GM19023 (cell line): ENCODE measurements around the gene TFCP2L1.
"Not testable (repeated sequence)": the region's sequence is repeated elsewhere in the genome, so short reads cannot be mapped to it uniquely, and the experiment has no call there.

ENCODE experiments used
- ATAC-seq: cut with Tn5 transposase; IDR thresholded peaks from one replicate; pipeline ENCODE4 v1.9.1; 2021; ENCODE audit warnings: mild to moderate bottlenecking, moderate library complexity; ENCODE audit not compliant: unreplicated experiment

Gene TFCP2L1

DNA sequence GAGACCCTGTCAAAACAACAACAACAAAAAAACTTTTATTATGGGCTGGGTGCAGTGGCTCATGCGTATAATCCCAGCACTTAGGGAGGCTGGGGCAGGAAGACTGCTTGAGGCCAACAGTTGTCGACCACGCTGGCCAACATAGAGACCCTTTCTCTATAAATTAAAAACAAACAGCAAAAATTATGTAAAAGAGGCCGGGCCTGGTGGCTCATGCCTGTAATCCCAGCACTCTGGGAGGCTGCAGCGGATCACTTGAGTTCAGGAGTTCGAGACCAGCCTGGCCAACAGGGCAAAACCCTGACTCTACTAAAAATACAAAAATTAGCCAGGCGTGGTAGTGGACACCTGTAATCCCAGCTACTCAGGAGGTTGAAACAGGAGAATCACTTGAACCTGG lies 15.6 kb downstream of the TFCP2L1 start:
- ATAC-seq: not testable (repeated sequence)

DNA sequence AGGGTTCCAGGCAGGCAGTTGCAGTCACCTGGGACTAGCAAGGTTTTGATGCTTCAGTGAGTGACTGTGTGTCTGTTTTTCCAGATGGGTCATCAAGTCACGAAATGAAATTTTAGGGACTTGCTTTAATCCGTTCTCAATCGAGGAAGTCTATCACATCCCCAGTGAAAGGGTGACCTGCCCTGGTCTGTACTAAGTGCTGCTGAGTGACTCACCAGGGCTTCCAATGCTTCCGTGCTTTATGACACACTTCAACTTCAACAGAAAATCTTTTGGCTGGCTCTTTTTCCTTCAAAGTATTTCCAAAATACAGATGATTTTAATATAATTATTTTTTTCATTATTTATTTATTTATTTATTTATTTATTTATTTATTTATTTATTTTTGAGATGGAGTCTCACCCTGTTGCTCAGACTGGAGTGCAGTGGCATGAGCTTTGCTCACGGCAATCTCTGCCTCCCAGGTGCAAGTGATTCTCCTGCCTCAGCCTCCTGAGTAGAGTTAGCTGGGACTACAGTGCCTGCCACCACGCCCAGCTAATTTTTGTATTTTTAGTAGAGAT lies 18.4 kb downstream of the TFCP2L1 start:
- no peak for ATAC-seq

DNA sequence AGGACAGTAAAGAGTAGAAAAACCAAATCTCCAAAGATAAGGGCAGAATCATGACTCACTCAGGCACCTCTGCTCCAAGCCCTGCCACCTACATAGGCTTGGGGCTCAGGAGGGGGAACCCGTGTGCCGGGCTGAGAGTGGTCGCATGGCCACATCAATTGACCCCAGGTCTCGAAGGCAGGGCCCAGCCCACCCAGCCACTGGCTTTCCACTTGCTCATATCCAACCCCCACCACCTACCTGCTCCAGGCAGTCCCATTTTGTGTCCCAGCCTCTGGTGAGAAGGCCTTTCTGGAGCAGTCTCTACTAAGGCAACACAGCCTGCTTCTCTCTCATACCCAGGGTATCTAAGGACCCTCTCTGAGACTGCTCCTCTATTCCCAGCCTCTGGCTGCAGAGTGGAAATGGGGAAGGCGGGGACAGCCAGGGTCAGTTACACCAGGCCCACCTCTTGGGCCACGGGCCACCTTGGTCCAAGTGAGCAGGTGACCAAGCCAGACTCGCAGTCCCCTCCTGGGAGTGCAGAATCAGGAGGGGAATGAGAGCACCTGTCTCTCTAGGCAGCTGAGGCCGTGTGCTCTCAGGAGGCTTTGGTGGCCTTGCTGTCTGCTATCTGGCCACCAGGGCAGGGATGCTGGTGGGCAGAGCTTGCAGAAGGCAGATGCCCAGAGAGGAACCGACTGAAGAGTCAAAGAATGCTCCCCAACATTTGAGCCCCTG lies 20.8 kb downstream of the TFCP2L1 start:
- ATAC-seq: no peak

DNA sequence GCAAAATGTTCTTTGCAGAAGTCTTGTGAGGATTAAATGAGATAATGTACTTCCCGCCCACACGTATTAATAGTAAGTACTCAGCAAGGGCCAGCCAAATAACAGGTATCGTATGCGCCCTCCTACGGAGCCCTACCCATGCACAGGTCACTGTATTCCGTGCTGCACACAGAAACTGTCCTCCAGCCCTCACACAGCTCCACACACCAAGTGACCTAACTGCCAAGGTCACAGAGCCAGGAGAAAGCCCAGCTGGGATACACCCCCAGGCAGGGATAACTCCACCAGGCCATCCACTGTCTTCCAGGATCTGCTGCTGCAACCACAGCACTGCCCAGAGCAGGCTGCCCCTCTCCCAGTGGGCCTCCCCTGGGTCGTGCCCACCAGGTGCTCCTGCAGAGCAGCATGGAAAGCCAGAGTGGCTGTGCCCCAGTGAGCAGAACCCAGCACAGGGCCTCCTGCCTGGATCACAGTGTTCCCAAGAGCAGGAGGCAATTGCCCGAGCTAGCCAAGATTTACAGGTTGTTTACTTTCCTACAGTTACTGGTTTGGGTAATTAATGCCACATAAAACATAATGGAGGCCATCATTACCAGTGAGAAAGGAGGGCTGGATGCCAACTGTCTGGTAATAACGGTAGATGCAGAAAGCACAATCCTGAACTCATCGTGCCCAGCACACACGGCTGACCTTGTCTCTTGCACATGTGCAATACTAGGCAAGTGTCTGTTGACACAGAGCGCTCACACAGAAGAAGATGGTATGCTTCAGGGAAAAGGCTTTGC lies 24.4 kb downstream of the TFCP2L1 start:
- ATAC-seq: no peak

DNA sequence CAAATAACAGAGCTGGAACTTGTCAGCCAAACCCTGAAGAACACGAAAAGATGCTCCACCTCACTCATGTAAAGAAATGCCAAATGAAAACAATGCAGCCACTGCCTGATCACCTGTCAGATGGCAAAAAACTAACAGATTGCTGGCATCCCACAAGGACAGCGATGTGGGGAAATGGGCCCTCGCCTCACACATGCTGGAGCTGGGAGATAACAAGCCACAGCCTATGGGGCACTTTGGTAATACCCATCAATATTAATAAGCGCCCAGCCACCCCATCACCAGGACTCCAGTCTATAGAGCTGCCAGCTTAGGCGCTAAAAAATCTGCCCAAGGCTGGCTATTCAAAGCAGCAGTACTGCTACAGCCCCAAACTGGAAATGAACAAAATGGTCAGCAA lies 27.0 kb downstream of the TFCP2L1 start:
- no peak for ATAC-seq

DNA sequence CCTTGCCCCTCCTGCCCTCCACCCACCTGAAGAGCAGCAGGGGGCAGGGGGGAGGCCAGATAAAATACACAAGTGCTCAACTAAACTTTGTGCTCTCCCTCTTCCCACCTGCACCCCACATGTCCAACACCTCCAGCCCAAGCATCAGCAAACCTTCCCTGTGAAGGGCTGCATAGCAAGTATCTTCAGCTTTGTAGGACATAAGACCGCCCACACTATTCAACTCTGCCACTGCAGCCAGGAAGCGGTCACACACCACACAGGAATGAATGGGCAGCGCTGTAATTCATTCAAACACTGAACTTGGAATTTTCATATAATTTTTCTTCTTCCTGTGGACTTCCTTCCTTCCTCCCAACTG lies 27.5 kb downstream of the TFCP2L1 start:
- no peak for ATAC-seq

DNA sequence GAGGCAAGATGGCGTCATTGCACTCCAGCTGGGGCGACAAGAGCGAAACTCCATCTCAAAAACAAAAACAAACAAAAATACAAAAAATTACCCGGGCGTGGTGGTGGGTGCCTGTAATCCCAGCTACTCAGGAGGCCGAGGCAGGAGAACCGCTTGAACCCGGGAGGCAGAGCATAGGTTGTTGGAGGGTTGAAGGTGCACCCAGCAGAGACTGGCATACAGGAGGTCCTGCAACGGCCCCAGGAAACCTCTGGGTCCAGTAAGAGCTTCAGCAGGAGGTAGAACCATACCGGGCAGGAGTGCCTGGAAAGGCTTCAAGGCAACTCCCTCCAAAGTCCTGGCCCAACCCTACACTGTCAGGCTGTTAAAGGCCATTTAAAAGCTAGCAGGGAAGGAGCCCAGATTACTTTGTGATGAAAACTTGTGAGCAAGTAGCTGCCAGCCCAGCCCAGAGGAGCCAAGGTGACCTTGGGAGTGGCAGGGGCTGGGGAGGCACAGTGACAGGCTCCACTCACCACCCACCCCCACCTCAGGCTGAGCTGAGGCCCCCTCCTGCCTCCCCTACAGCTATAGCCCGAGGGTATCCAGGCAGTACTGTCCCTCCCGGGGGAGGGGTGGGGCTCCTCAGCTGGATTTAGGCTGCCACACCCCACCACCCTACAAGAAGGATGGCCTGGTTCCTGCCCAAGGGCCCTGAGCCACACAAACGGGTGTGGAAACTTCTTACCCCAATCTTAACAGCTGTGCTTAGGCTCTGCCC lies 28.1 kb downstream of the TFCP2L1 start:
- ATAC-seq: no peak

DNA sequence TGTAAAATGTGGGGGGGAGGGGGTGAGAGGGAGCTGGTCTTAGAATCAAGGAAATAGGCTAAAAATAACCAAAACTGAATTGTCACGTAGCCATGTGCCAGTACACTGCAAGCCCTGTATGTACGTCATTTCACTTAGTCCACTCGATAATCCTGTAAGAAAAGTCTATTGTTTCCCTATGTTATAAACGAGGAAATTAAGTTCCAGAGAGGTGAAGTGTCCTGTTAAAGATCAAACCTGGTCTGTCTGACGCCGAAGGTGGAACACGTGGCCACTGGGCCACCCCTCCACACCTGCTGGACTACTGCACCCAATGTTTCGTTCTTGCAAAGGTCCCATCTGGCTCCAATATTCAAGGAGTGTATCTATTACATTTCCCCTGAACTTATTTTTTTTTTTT lies 29.6 kb downstream of the TFCP2L1 start:
- ATAC-seq: no peak

DNA sequence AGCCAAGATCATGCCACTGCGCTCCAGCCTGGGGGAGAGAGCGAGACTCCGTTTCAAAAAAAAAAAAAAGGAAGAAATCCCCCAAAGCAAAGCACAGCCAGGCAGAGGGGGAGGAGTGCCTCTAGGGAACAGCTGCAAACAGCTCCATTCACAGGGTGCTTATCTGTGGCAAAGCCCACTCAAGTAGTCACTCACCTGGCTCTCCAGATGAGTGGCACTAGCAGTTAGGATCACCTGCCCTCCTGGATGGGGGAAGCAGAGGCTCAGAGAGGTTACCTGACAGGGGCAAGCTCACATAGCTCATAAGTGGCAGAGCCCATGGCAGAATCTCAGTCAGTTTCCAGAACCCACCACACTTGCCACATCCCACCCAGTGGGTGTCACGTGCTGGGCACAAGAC lies 30.3 kb downstream of the TFCP2L1 start:
- no peak for ATAC-seq

DNA sequence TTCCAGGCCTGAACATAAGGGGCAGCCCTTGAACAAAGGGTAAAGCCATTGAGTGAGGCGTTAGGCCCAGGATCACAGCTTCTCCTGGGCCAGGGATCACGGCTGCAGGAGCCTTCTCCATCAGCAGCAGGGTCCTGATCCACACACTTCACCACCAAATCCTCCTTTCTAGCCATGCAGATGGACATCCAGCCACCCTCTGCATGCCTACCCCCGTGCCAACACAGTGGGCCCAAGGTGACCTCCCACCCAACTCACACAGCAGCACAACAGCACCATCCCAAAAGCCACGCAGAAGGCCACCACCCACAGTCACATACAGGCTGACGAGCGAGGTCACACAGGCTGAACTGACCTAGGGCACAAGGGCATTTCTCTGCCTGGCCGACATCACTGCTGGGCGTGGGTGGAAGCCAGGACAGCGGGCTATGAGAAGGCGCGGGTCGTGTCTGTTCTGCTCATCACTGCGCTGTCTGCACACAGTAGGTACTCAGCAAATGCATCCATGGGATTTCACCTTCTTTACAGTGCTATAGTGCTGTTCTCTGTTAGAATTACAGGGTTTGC lies 31.2 kb downstream of the TFCP2L1 start:
- no peak for ATAC-seq

DNA sequence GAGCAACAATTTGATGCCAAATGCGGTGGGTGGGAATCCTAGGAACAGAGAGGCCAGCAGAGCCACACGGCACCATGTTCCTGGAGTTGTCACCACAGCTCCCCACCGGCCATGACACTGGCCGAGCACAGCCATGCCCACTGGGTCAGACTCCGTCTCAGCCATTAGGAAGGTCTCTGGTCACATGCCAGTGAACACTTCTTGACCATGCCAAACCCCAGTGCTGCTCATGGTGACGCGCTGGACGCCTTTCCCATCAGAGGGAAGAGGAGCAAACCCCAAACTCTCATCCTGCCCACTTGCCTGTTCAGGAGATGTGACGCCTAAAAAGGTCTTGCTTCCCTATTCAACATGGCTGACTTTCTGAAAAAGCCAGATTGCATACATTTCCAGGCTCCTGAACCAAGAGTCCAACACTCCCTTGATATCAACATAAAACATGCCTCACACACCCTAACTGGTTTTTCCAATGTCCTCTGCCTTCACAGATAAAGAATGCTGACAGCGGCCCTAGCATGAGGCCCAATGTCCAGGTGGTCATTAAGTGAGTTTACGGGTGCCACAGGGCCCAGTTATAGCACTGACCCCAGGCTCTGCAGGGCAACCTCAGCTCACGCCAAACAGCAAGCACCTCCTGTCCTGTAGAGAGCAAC lies 31.9 kb downstream of the TFCP2L1 start:
- ATAC-seq: no peak

DNA sequence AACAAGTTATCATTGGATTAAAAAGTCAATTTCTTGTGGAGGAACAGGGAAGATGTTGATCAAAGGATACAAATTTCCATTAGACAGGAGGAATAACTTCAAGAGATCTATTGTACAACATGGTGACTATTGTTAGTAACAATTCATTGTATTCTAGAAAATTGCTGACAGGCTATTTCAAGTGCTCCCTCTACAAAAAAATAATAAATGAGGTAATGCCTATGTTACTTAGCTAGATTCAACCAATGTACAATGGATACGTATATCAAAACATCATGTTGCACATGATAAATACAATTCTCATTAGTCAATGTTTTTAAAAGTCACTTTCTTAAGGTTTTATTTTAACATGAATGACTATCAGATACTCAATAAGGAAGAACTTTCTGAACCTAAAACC lies 33.5 kb downstream of the TFCP2L1 start:
- no peak for ATAC-seq

DNA sequence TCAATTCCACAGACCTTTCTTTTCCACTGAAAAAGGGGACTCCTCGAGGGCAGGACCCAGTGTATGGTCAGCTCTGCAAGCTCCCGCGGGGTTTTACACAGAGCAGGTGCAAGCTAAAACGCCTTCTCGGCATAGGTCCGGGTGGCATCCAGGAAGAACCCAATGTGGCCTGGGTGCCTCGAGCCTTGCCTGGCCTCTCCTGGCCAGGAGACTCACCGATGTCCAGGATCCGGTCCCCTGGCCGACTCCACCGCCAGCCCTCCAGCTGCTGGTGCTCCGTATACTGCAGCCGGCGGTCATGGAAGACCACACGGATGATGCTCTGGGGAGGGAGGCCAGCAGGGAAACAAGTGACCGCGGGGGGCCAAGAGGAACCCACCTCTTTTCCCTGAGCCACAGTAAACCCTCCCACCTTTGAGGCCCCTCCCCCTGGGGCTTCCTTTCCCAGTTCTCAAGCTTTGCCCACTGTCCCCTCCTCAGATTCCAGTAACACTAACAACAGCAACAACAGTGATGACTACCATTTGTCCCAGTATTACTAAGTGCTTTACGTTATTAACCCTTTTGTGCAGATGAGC lies 36.1 kb downstream of the TFCP2L1 start:
- no peak for ATAC-seq

DNA sequence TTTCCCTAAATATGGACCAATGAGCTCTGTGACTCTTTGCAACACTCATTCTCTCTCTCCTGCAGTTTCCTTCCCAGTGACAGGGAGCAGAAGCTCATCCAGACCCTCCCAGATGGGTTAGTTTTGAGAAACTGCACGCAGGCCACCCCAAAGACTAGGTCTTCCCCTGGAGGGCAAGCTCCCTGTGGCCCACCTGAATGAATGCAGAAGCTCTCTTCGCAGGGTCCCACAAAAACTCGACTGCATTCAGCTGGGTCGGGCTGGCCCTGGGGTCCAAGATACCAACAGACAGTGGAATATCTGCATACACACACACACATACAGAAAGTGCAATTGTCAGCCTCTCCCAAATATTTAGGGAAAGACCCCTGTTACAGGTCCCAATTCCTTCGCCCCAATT lies 37.0 kb downstream of the TFCP2L1 start:
- no peak for ATAC-seq

DNA sequence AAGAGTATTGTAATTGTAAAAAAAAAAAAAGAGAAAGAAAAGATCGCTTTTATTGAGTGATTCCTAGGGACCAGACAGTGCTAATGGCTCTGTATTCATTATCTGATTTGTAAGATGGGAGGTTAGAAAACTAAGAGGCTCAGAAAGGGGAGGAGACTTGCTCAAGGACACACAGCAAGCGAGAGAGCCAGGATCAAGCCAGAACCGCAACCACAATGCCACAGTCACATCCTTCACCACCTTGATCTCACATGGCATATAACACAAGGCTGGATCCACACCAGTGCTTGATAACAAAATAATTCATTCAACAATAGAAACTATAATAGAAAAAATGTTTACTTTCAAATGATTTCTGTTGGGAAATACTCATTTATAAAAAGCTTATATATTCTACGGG lies 37.5 kb downstream of the TFCP2L1 start:
- no peak for ATAC-seq

DNA sequence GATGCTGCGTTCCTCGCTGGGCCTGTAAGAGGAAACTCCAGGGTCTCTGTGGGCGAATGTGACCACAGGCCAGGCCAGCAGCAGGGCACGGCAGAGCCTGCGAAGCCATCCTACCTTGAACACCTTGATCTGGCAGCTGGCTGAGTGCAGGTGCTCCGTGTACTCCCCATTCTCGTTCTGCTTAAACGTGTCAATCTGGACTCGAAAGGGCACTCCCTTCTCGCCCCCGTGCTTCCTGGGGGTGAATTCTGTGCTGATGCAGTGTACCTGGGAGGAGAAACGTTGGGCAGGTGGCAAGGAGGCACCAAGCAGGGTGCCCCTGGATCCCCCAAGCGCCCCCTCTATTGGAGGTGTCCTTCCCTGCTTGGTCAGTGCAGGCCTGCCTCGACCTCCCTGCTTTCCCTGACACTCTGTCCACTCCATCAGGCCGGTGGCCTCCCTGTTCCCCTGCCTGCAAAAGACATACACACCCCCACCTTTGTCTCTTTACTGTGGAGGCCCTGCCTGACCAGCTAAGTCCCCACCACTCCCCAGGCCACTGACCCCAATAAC lies 38.2 kb downstream of the TFCP2L1 start:
- ATAC-seq: no peak

DNA sequence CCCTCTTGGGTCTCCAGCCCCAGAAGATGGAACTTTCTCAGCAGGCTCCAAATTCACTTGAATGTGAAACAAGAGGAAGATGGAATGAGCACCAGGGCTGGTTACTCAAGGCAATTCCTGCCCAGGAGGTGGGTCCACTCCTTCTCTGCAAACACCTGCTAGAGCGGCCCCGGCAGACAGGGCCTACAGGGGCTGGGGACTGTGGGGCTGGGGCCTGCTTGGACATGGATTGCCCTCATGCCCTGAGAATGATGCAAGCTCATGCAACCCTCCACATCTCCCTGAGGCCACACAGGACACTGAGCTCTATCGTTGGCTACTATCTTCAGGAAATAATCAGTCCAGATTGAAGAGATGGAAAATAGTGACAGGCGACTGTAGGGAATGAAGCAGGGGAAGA lies 39.1 kb downstream of the TFCP2L1 start:
- ATAC-seq: no peak

DNA sequence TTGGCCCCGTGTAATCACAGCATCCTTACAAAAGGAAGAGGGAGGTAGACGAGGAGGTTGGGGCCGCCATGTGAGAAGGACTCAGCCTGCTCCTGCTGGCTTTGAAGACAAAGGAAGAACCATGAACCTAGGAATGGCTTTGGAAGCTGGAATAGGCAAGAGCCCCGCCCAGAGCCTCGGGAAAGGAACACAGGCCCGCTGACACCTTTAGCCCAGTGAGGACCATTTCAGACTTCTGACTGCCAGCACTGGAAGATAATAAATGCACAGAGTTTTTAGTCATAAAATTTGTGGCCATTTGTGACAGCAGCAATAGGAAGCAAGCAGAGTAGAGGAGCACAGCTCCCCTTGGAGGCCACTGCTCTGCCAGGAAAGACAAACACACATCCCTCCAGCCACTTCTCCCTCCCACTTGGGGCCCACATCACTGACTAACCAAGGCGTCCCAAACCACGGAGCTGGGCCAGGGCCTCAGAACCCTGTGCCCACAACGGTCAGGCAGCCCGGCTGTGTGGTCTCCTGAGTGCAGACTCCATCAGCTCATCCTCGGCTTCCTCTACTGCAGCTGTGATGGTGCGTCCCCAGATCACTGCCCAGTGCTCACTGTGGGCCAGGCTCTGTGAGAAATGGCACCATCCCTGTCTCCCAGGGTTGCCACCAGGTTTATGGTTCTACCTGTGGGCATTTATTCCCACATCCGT lies 39.7 kb downstream of the TFCP2L1 start:
- no peak for ATAC-seq

DNA sequence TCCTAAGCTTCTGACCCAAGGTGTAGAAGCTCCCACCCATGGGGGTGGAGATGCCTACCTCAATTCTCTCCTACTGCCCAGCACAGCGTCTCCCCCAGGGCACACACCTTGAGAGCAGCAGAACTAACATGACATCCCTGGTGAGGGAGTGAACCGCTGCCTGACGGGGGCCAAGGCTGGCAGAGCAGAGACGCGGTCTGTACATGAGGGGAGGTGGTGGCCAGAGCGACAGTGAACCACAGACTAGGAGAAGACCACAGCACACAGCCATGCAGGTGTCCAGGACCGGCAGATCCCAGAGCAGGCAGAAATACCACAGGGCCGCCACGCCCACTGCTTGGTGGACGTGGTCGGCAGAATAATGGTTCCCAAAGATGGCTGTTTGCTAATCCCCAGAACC lies 40.4 kb downstream of the TFCP2L1 start:
- ATAC-seq: no peak
